ENCODE measurements around the gene PPP1R26. TPM values are rescaled to one million over a fixed set of nuclear protein-coding genes. Genes with fewer than 3 reads are reported as not detected.

Gene PPP1R26
- total and polyA plus RNA-seq, 9 of the 15 experiments (the other 6 are each of a cell fraction or from before 2014, with no cell fraction given), result 0.77 to 26.8 (median 9.3) TPM

DNA sequence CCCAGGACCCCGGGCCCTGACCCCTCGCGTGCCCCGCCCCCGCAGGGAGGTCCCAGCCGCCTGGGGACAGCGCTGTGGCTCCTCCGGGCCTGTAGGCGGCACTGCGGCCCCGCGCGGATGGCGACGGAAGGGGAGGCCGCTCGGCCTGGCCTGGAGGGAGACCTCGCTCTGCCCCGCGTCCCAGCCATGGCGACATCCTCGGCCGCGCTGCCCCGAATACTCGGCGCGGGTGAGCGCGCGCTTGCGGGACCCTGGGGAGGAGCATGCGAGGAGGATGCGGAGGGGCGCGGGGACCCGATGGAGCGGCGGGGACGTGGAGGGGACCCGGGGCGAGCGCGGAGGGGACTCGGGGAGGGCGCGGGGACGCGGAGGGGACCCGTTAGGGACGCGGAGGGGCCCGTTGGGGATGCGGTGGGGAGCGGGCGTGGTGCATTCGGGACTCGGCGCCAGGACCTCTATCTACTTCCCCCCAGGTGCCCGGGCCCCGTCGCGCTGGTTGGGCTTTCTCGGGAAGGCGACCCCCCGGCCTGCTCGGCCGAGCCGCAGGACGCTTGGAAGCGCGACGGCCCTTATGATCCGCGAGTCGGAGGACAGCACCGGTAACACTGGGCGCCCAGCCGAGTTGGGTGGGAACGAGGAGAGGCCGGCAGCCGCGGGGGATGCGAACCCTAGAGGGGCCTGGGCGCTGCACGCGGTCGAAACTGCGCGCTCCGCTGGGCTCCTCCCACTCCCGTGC lies 21.1 kb downstream of the PPP1R26 start, which contains the start of gene MRPS2 (continued):
- TF ChIP-seq CEBPG (CRISPR knock-in tag; IDR thresholded peaks at IDR 0.05), result no peak
- no peak for TF ChIP-seq CEBPG (tag; conservative IDR thresholded peaks at IDR 0.05 in 1 of 2, IDR thresholded peaks at IDR 0.05 in 1 of 2)
- peak; percentile 88 for TF ChIP-seq POLR2A (conservative IDR thresholded peaks at IDR 0.05)
- TF ChIP-seq SMAD1 (IDR thresholded peaks at IDR 0.05; ENCODE audit: low read depth, low read length, partially characterized antibody), result no peak
- no peak for TF ChIP-seq CHD2 (IDR thresholded peaks at IDR 0.05; ENCODE audit: low read depth, low read length)
- TF ChIP-seq NFIC (IDR thresholded peaks at IDR 0.05), result peak; percentile 31; the same call in 1 of the 2 replicates
- no peak for TF ChIP-seq ZNF561 (CRISPR knock-in tag; conservative IDR thresholded peaks at IDR 0.05)
- no peak for TF ChIP-seq ZNF121 (CRISPR knock-in tag; conservative IDR thresholded peaks at IDR 0.05)
- TF ChIP-seq, protein P1, sequence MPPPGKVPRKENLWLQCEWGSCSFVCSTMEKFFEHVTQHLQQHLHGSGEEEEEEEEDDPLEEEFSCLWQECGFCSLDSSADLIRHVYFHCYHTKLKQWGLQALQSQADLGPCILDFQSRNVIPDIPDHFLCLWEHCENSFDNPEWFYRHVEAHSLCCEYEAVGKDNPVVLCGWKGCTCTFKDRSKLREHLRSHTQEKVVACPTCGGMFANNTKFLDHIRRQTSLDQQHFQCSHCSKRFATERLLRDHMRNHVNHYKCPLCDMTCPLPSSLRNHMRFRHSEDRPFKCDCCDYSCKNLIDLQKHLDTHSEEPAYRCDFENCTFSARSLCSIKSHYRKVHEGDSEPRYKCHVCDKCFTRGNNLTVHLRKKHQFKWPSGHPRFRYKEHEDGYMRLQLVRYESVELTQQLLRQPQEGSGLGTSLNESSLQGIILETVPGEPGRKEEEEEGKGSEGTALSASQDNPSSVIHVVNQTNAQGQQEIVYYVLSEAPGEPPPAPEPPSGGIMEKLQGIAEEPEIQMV (tag; conservative IDR thresholded peaks at IDR 0.05; ENCODE audit: low read depth), result no peak
- TF ChIP-seq XRCC4 (IDR thresholded peaks at IDR 0.05; ENCODE audit: extremely low read depth, insufficient read depth, insufficient read length), result no peak
- TF ChIP-seq, protein P2, sequence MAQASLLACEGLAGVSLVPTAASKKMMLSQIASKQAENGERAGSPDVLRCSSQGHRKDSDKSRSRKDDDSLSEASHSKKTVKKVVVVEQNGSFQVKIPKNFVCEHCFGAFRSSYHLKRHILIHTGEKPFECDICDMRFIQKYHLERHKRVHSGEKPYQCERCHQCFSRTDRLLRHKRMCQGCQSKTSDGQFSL (CRISPR knock-in tag; IDR thresholded peaks at IDR 0.05), result no peak
- TF ChIP-seq, protein P2 (tag; IDR thresholded peaks at IDR 0.05), result no peak
- peak; percentile 89 for TF ChIP-seq RBFOX2 (IDR thresholded peaks at IDR 0.05; ENCODE audit: low read depth, low read length)
- TF ChIP-seq, protein P3, sequence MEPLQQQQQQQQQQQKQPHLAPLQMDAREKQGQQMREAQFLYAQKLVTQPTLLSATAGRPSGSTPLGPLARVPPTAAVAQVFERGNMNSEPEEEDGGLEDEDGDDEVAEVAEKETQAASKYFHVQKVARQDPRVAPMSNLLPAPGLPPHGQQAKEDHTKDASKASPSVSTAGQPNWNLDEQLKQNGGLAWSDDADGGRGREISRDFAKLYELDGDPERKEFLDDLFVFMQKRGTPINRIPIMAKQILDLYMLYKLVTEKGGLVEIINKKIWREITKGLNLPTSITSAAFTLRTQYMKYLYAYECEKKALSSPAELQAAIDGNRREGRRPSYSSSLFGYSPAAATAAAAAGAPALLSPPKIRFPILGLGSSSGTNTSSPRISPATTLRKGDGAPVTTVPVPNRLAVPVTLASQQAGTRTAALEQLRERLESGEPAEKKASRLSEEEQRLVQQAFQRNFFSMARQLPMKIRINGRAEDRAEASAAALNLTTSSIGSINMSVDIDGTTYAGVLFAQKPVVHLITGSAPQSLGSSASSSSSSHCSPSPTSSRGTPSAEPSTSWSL (CRISPR knock-in tag; IDR thresholded peaks at IDR 0.05; ENCODE audit: borderline replicate concordance), result no peak
- no peak; a peak in 1 of 4 replicates for TF ChIP-seq TEAD1 (CRISPR knock-in tag; IDR thresholded peaks at IDR 0.05)
- no peak for TF ChIP-seq ZNF644 (tag; IDR thresholded peaks at IDR 0.05; ENCODE audit: low read depth)
- no peak for TF ChIP-seq WHSC1 (IDR thresholded peaks at IDR 0.05; ENCODE audit: low read length)
- no peak for TF ChIP-seq NFXL1 (CRISPR knock-in tag; IDR thresholded peaks at IDR 0.05)
- no peak for TF ChIP-seq ZNF354B (CRISPR knock-in tag; IDR thresholded peaks at IDR 0.05)

Measured in K562 (cell line).